BLaER1 treated with 17β-estradiol and CSF1 and Interleukin-3, amounts not matched to agents 10 nM and 100 nM (cell line): ENCODE data around the gene MUC15.

Experiments
- H3K27ac ChIP-seq, 11 experiments: shearing (Covaris generic); formaldehyde crosslinking; 2 replicates each; pipeline ENCODE4 v1.8.1; 2022
- H3K27me3 ChIP-seq, 11 experiments: shearing (Covaris generic); formaldehyde crosslinking; 2 replicates each; pipeline ENCODE4 v1.8.1; 2022
- H3K36me3 ChIP-seq, 11 experiments: shearing (Covaris generic); formaldehyde crosslinking; 2 replicates each; pipeline ENCODE4 v1.8.1; 2022
- H3K4me1 ChIP-seq, 10 experiments: shearing (Covaris generic); formaldehyde crosslinking; 2 replicates each; pipeline ENCODE4 v1.8.1; 2022
- H3K4me2 ChIP-seq, 11 experiments: shearing (Covaris generic); formaldehyde crosslinking; 2 replicates each; pipeline ENCODE4 v1.8.1; 2022
- H3K4me3 ChIP-seq, 10 experiments: shearing (Covaris generic); formaldehyde crosslinking; 2 replicates each; pipeline ENCODE4 v1.8.1; 2022
- H3K9ac ChIP-seq, 11 experiments: shearing (Covaris generic); formaldehyde crosslinking; 2 replicates each; pipeline ENCODE4 v1.8.1; 2022
- H3K9me3 ChIP-seq, 11 experiments: shearing (Covaris generic); formaldehyde crosslinking; replicated peaks in 1 of 11; 2 replicates each; pipeline ENCODE4 v1.8.1; 2022
- H4K20me1 ChIP-seq, 11 experiments: shearing (Covaris generic); formaldehyde crosslinking; 2 replicates each; pipeline ENCODE4 v1.8.1; 2022
- Cebpa-rat ChIP-seq, 11 experiments: shearing (Covaris generic); IDR thresholded peaks; 2 replicates each; pipeline ENCODE4 v1.8.1; 2022

The MUC15 gene

DNA sequence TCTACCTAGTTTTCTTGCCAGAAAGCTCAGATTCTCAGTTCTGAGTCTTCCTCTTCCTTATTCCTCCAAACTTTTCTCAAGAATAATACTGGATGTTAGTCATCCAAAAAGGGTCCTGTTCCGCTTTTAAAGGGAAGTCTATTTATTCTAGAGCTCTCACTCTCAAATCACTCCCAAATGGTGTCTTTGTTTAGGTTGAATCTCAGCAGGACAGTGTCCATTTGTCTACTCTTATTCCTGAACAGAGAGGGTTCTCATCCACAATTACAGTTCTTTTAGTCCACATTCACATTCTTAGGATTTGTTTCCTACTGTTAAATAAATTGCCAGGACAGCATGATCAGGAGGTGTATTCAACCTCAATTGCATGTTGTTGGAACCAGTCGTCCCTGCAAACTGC, 61.3 kb downstream of the MUC15 start:
- no peaks in the 10 kb centered on the region for H4K20me1 ChIP-seq
- no peak overlapping the region for H3K4me3 ChIP-seq
- no peak overlapping the region for H3K9ac ChIP-seq
- peaks cover 0 to 14% (median 0%) of the 10 kb centered on the region in 10 experiments; a peak in 4 of 20 replicates for H3K4me1 ChIP-seq
- TF ChIP-seq Cebpa-rat (IDR thresholded peaks at IDR 0.05): no peak
- H3K27ac ChIP-seq: peak overlapping the region in 1 of 11 experiments; percentile 25; a peak in 1 of 22 replicates
- H3K27me3 ChIP-seq: no peaks in the 10 kb centered on the region
- H3K9me3 ChIP-seq: no peaks in the 10 kb centered on the region
- peak overlapping the region in 1 of 11 experiments; percentile 19; a peak in 3 of 22 replicates for H3K4me2 ChIP-seq
- no peaks in the 10 kb centered on the region for H3K36me3 ChIP-seq

DNA sequence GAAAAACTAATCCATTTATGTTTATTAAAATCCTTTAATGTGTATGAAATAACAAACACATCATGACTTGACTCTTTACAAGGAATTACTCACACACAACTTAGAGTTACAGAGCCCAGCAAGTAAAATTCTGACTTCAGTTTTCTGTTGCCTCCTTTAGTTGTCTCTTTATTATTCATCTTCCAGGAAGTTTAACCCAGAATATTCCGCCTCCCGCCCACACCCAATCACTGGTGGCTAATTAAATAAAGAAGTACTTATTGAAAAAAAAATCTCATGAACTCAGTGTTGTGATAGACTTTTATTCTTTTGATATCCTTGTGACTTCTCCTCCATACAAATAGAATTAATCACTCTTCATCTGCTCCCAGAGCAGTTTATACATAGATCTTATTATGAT, 61.9 kb downstream of the MUC15 start:
- Histone ChIP-seq H3K4me3 (no peak overlapping the region), H3K4me1 (peaks cover 0 to 14% (median 0%) of the 10 kb centered on the region in 10 experiments; a peak in 4 of 20 replicates), H3K9me3 (no peaks in the 10 kb centered on the region), H3K36me3 (no peaks in the 10 kb centered on the region), H3K4me2 (peak overlapping the region in 1 of 11 experiments; percentile 19; a peak in 3 of 22 replicates), H4K20me1 (no peaks in the 10 kb centered on the region), H3K27ac (peak overlapping the region in 1 of 11 experiments; percentile 25; a peak in 1 of 22 replicates), H3K9ac (no peak overlapping the region), H3K27me3 (no peaks in the 10 kb centered on the region)
- no peak for TF ChIP-seq Cebpa-rat (IDR thresholded peaks at IDR 0.05)
